H1 (cell line): Measurements from ENCODE around the gene CRYBG1. TPM values are rescaled to one million over a fixed set of nuclear protein-coding genes. Genes with fewer than 3 reads are reported as not detected.

Experiments
- ATF2 ChIP-seq: IDR thresholded peaks from 2 replicates; pipeline ENCODE4 v1.6.1; 2012; ENCODE audit warnings: low read length, inconsistent platforms
- polyA plus RNA-seq, 7 experiments: library from polyadenylated mRNA; depleted of rRNA in 3 of 7; stranded (reverse) in 5 of 7; unstranded in 2 of 7; fragments of >200 nt in 5 of 7; fragments of 200-250 nt in 2 of 7; gene quantifications; 1 replicate in 5 of 7; 2 replicates in 1 of 7; 4 replicates in 1 of 7; pipeline versions ENCODE4 v1.2.1 to v1.2.3, GENCODE V29; 2011 to 2013; ENCODE audit warnings: missing spikeins in 2 of 7, mixed read lengths in 2 of 7
- total RNA-seq: library from RNA; stranded (reverse); fragmentation: NEBNext Ultra II Directional; extraction: Animal tissue kit (Norgen Biotek cat#: 25700); gene quantifications from 2 replicates; pipeline ENCODE4 v1.2.1, GENCODE V29; 2021

CRYBG1 gene
- total and polyA plus RNA-seq, 2 of the 8 experiments (the other 6 are each of a cell fraction or from before 2014, with no cell fraction given) = 2.2 to 11.6 TPM

- TF ChIP-seq ATF2 = no peak
Measured at GRCh38 chr6:106534004-106534403, 173.5 kb downstream of the CRYBG1 start (continued).
